ENCODE data around the gene CCR9.

GRCh38 chr3:45915059-45915439 is 28.7 kb downstream of the CCR9 start:
- no peak for TF ChIP-seq CTCF (conservative IDR thresholded peaks at IDR 0.05; ENCODE audit: low read depth in 2 of 2)
- TF ChIP-seq POLR2AphosphoS5 (IDR thresholded peaks at IDR 0.05; ENCODE audit: low read depth) = no peak
- TF ChIP-seq ZNF462 (CRISPR knock-in tag; IDR thresholded peaks at IDR 0.05) = no peak
- TF ChIP-seq EZH2 (IDR thresholded peaks at IDR 0.05; ENCODE audit: low read depth, unreplicated experiment) = no peak
- no peak for TF ChIP-seq CREB1 (CRISPR knock-in tag; IDR thresholded peaks at IDR 0.05; ENCODE audit: low read depth)
- no peak for TF ChIP-seq ETS1 (IDR thresholded peaks at IDR 0.05)

Data from GM23338 (cell line).